ENCODE measurements around the gene BTN1A1. TPM values are rescaled to one million over a fixed set of nuclear protein-coding genes. Genes with fewer than 3 reads are reported as not detected.

BTN1A1 gene
- total and polyA plus RNA-seq, 9 of the 15 experiments (the other 6 are each of a cell fraction or from before 2014, with no cell fraction given), result 0.01 to 0.15 (median 0.06) TPM; not detected in 4

- no peak for TF ChIP-seq ZBTB34 (CRISPR knock-in tag; IDR thresholded peaks at IDR 0.05)
- no peak for TF ChIP-seq ZNF778 (CRISPR knock-in tag; IDR thresholded peaks at IDR 0.05)
- no peak for TF ChIP-seq ZNF217 (CRISPR knock-in tag; IDR thresholded peaks at IDR 0.05)
- no peak for TF ChIP-seq NR2F6 (CRISPR knock-in tag; IDR thresholded peaks at IDR 0.05)
- TF ChIP-seq DPF2 (IDR thresholded peaks at IDR 0.05), result peak; percentile 89
- TF ChIP-seq NFIX (CRISPR knock-in tag; IDR thresholded peaks at IDR 0.05; ENCODE audit: low read depth), result no peak
- no peak for TF ChIP-seq SRSF7 (optimal IDR thresholded peaks at IDR 0.05; ENCODE audit: low read depth, low read length)
- no peak for TF ChIP-seq PHTF2 (CRISPR knock-in tag; IDR thresholded peaks at IDR 0.05)
- no peak for TF ChIP-seq DMBX1 (CRISPR knock-in tag; IDR thresholded peaks at IDR 0.05; ENCODE audit: borderline replicate concordance)
- TF ChIP-seq ATF6 (CRISPR knock-in tag; IDR thresholded peaks at IDR 0.05), result no peak
- 0 out of 2 replicates have a peak, but pooled peaks have one; percentile 57 for TF ChIP-seq ETV5 (CRISPR knock-in tag; IDR thresholded peaks at IDR 0.05; ENCODE audit: low read depth)
- TF ChIP-seq ZNF146 (CRISPR knock-in tag; IDR thresholded peaks at IDR 0.05; ENCODE audit: unreplicated experiment), result no peak
- TF ChIP-seq SRSF1 (IDR thresholded peaks at IDR 0.05; ENCODE audit: low read depth, low read length), result no peak
- TF ChIP-seq CBX3 (IDR thresholded peaks at IDR 0.05; ENCODE audit: borderline replicate concordance in 1 of 2, low read length in 2 of 2), result no peak
- no peak for TF ChIP-seq ZNF232 (CRISPR knock-in tag; IDR thresholded peaks at IDR 0.05)
- no peak for TF ChIP-seq LCOR (CRISPR knock-in tag; IDR thresholded peaks at IDR 0.05)
Observed at GRCh38 chr6:26502165-26502564, 2.1 kb downstream of the BTN1A1 start (continued).
